Measurements from ENCODE around the gene PRTG.

DNA sequence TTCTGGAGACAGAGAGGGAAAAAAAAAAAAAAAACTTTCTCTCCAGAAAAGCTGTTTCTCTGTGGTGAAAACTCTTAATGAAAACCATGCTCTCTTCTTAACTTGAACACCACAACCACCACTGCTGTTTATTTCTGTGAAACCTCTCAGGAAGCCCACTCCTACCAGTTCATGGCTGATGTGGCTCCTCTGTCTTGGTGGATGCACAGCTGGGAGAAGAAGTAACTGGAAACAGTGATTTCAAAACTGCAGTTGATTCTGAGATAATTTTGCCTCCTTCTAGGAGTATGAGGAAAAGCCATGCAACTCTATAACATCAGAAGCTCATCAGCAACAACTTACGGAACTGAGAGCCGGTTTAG lies 114.6 kb downstream of the PRTG start:
- TF ChIP-seq POLR2A (IDR thresholded peaks at IDR 0.05; ENCODE audit: low read depth, low read length) (no peak), TAF1 (IDR thresholded peaks at IDR 0.05; ENCODE audit: low read depth, low read length) (no peak)
